Pancreas (tissue), 10 donors: ENCODE results near the gene PSENEN. TPM values are rescaled to one million over a fixed set of nuclear protein-coding genes. Genes with fewer than 3 reads are reported as not detected.
A peak's percentile ranks its signal among the peaks of the same experiment; 100 is the strongest.

Experiments used
- ATAC-seq, 4 donors: fragments of 200-7000 bp; cut with Tn5 transposase; one replicate each; pipeline versions ENCODE4 v1.8.0 to v1.9.1; 2020; ENCODE audit warnings: mild to moderate bottlenecking in 4 of 4, moderate library complexity in 4 of 4
- DNase-seq, 6 donors: peaks; one replicate each; pipeline ENCODE4 v3.0.0-alpha.2; 2020
- FAIRE-seq: peaks from 2 replicates; lab custom pipeline; 2012; peaks lifted over from hg19 to GRCh38; lab: Jason Lieb, UNC
- H3K27ac ChIP-seq, 4 donors: fragments of 200-600 bp; sonication (generic); 1 replicate in 3 of 4; 2 replicates in 1 of 4; pipeline versions ENCODE4 v1.5.0 to v1.8.0; 2020
- H3K27me3 ChIP-seq, 4 donors: fragments of 200-600 bp; one replicate each; pipeline ENCODE4 v1.8.0; 2021
- H3K36me3 ChIP-seq, 3 donors: fragments of 200-600 bp; sonication (generic) in 1 of 3; one replicate each; pipeline versions ENCODE4 v1.5.0 to v1.8.0; 2020 to 2021
- H3K4me1 ChIP-seq, 3 donors: fragments of 200-600 bp; one replicate each; pipeline ENCODE4 v1.8.0; 2021
- H3K4me3 ChIP-seq, 4 donors: fragments of 200-600 bp; sonication (generic) in 2 of 4; one replicate each; pipeline versions ENCODE4 v1.5.0 to v1.8.0; 2020 to 2021
- H3K9me3 ChIP-seq, 4 donors: fragments of 200-600 bp; one replicate each; pipeline ENCODE4 v1.8.0; 2021
- WGBS, 2 donors: extraction: QIAGEN DNeasy Blood & Tissue Kit; methylation state at CpG; one replicate each; pipeline ENCODE4 v1.1.7; 2013; 5-methylcytosine and 5-hydroxymethylcytosine counted together
- intact Hi-C, 3 donors: fragments of 100-400 bp; cut with DNase I; formaldehyde crosslinking; loops; one replicate each; pipeline versions ENCODE4 v1.11.1 to v1.14.2; 2022
- polyA plus RNA-seq, 2 donors: library from polyadenylated mRNA; stranded (reverse); fragments of 200-250 nt; gene quantifications; one replicate each; pipeline ENCODE4 v1.2.3, GENCODE V29; 2013
- total RNA-seq, 6 donors: library from RNA; stranded (reverse); fragmentation: NEBNext Ultra II Directional in 4 of 6; extraction: Animal tissue kit (Norgen Biotek cat#: 25700) in 4 of 6; gene quantifications; one replicate each; pipeline versions ENCODE4 v1.2.1 to v1.2.4, GENCODE V29; 2021 to 2023
- TF ChIP-seq, protein P1 (sequence below), 4 donors: fragments of 200-600 bp; sonication (generic) in 3 of 4; IDR thresholded peaks; one replicate each; pipeline versions ENCODE4 v1.5.0 to v1.8.0; 2021; ENCODE audit warnings: antibody characterized with exemption in 4 of 4
- donor health status: healthy with polysubstance abuse.
- donor health status: DM: no; HTN: no; CAD: no; lungs with moderate emphysema.
- donor health status: DM: no; HTN: no; CAD: no.
- donor health status: control.
- donor health status: control.
- donor health status: Bipolar disorder and iron deficiency.
- donor health status: DM: yes; HTN: yes; CAD: no.
- donor health status: DM: no; HTN: no; CAD: no.
- donor health status: DM: no; HTN: no; CAD: no.
- donor health status: DM: yes; HTN: yes; CAD: no.

The PSENEN gene
- total and polyA plus RNA-seq, 8 donors: 26.7 to 64.6 (median 36.3) TPM

DNA sequence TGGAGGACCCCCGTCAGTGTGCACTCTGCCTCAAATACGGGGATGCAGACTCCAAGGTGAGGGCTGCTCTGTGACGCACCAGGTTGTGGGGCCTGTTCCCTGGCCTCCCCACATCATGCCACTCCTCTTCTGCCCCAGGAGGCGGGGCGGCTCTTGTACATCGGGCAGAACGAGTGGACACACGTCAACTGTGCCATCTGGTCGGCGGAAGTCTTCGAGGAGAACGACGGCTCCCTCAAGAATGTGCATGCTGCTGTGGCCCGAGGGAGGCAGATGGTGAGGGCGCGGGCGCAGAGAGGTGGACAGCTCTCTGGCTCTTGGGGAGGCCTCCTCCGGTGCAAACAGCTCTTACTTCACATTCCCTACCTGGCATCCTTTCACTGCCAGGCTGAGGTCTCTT lies 16.4 kb upstream of the PSENEN start:
- no peak for FAIRE-seq
- Histone ChIP-seq H3K4me3 (no peak overlapping the region), H3K27ac (no peak overlapping the region), H3K27me3 (no peaks in the 10 kb centered on the region), H3K4me1 (no peaks in the 10 kb centered on the region), H3K9me3 (no peaks in the 10 kb centered on the region), H3K36me3 (peaks cover 11 to 86% (median 71%) of the 10 kb centered on the region in 3 donors)
- TF ChIP-seq, protein P1, sequence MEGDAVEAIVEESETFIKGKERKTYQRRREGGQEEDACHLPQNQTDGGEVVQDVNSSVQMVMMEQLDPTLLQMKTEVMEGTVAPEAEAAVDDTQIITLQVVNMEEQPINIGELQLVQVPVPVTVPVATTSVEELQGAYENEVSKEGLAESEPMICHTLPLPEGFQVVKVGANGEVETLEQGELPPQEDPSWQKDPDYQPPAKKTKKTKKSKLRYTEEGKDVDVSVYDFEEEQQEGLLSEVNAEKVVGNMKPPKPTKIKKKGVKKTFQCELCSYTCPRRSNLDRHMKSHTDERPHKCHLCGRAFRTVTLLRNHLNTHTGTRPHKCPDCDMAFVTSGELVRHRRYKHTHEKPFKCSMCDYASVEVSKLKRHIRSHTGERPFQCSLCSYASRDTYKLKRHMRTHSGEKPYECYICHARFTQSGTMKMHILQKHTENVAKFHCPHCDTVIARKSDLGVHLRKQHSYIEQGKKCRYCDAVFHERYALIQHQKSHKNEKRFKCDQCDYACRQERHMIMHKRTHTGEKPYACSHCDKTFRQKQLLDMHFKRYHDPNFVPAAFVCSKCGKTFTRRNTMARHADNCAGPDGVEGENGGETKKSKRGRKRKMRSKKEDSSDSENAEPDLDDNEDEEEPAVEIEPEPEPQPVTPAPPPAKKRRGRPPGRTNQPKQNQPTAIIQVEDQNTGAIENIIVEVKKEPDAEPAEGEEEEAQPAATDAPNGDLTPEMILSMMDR (IDR thresholded peaks at IDR 0.05): no peak
- 88 to 90% methylated on average over 18 of the region's 18 CpGs for WGBS, 2 donors
- peak in 1 of 6 donors; percentile 28 for DNase-seq
- intact Hi-C loops: loop anchor here in 1 of 3 donors (10.0 kb wide), 1 partner anchor 184 kb away; the partner anchor contains the start of gene TMEM147
- no peak for ATAC-seq

DNA sequence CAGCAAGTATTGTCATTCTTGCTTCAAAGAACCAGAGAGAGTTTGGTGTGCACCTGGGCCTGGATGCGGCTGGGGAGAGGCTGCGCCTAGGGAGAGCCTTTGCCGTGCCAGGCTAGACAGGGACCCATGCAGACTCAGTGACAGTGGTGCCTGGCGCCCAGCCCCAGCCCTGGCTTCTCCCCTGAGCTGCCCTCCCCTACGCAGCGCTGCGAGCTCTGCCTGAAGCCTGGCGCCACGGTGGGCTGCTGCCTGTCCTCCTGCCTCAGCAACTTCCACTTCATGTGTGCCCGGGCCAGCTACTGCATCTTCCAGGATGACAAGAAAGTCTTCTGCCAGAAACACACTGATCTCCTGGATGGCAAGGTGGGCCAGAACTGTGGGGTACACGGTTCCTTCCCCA lies 15.7 kb upstream of the PSENEN start:
- intact Hi-C loops: loop anchor here in 1 of 3 donors (10.0 kb wide), 1 partner anchor 185 kb away; the partner anchor contains the start of gene TMEM147
- Histone ChIP-seq H3K36me3 (peaks cover 11 to 78% (median 63%) of the 10 kb centered on the region in 3 donors), H3K27ac (no peak overlapping the region), H3K4me3 (no peak overlapping the region), H3K9me3 (no peaks in the 10 kb centered on the region), H3K27me3 (no peaks in the 10 kb centered on the region), H3K4me1 (no peaks in the 10 kb centered on the region)
- ATAC-seq: no peak
- TF ChIP-seq, protein P1 (IDR thresholded peaks at IDR 0.05): no peak
- peak in 1 of 6 donors; percentile 67 for DNase-seq
- 94 to 96% methylated on average over 11 of the region's 11 CpGs for WGBS, 2 donors
- FAIRE-seq: no peak

GRCh38 chr19:35730326-35730725 lies 15.1 kb upstream of the PSENEN start:
- no peaks in the 10 kb centered on the region for H3K4me1 ChIP-seq
- TF ChIP-seq, protein P1 (IDR thresholded peaks at IDR 0.05): no peak
- DNase-seq (no peak), FAIRE-seq (no peak), ATAC-seq (no peak)
- 94 to 95% methylated on average over 18 of the region's 18 CpGs for WGBS, 2 donors
- intact Hi-C loops: no loop called here
- no peak overlapping the region for H3K27ac ChIP-seq
- H3K27me3 ChIP-seq: no peaks in the 10 kb centered on the region
- H3K9me3 ChIP-seq: no peaks in the 10 kb centered on the region
- peaks cover 11 to 73% (median 58%) of the 10 kb centered on the region in 3 donors for H3K36me3 ChIP-seq
- no peak overlapping the region for H3K4me3 ChIP-seq

DNA sequence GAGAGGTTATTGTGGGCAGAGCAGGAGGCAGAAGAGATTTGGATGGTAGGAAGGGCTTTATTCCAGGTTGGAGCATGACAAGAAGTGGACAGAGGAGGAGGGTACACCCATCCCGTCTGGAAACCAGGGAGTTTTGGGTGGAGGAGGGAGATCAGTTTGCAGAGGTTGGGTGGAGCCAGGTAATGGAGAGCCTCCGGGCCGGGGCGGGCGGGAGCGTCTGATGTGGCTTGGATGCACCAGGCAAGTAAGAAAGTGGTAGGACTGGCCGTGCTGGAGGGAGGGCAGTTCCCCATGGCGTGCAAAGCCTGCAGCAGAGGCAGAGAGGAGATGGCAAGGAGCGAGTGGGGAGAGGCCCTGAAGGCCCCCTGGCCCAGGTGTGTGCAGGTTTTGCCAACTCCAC lies 14.1 kb upstream of the PSENEN start:
- no peak overlapping the region for H3K4me3 ChIP-seq
- WGBS, 2 donors: 89 to 90% methylated on average over 9 of the region's 9 CpGs
- no peak for FAIRE-seq
- no peak for ATAC-seq
- H3K27me3 ChIP-seq: no peaks in the 10 kb centered on the region
- no peaks in the 10 kb centered on the region for H3K4me1 ChIP-seq
- no peaks in the 10 kb centered on the region for H3K9me3 ChIP-seq
- intact Hi-C loops: no loop called here
- peak in 1 of 6 donors; percentile 55 for DNase-seq
- H3K27ac ChIP-seq: no peak overlapping the region
- TF ChIP-seq, protein P1 (IDR thresholded peaks at IDR 0.05): no peak
- H3K36me3 ChIP-seq: peaks cover 11 to 62% (median 49%) of the 10 kb centered on the region in 3 donors

- TF ChIP-seq, protein P1 (IDR thresholded peaks at IDR 0.05): no peak
- Histone ChIP-seq H3K27ac (no peak overlapping the region), H3K4me3 (no peak overlapping the region), H3K9me3 (no peaks in the 10 kb centered on the region), H3K36me3 (peaks cover 10 to 62% (median 44%) of the 10 kb centered on the region in 3 donors), H3K4me1 (no peaks in the 10 kb centered on the region), H3K27me3 (no peaks in the 10 kb centered on the region)
- FAIRE-seq (no peak), DNase-seq (peak in 2 of 6 donors; percentile 30 to 60), ATAC-seq (no peak)
- WGBS, 2 donors: 90 to 92% methylated on average over 17 to 21 of the region's 21 CpGs
- intact Hi-C loops: no loop called here
These were observed 13.6 kb upstream of the PSENEN start for GRCh38 chr19:35731779-35732405.
